ENCODE measurements around the gene ZNF366. TPM values are rescaled to one million over a fixed set of nuclear protein-coding genes. Genes with fewer than 3 reads are reported as not detected.

ZNF366 gene
- total and polyA plus RNA-seq, 2 of the 13 experiments (the other 11 are each of a cell fraction or from before 2014, with no cell fraction given) = not detected

DNA sequence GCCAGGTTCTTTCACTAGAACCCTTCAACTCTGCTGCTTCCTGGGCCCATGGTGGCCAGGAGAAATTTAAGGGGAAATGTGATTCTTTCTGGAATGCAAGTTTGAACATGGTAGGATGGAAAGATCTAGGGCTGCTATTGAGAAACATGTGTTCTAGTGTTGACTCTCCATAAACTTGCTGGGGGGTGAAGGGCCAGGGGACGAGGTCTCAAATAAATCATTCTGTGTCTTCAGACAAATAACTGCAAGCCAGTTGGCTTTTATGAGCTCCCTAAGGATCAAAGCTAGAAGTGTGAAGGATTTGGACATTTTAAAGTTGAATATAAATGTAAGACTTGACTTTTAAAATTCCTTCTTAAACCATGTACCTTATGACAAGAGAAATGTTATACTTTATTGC lies 78.5 kb downstream of the ZNF366 start (continued):
- TF ChIP-seq RFX1 (IDR thresholded peaks at IDR 0.05) (no peak), ARID5B (CRISPR knock-in tag; IDR thresholded peaks at IDR 0.05) (no peak), HMG20A (CRISPR knock-in tag; IDR thresholded peaks at IDR 0.05; ENCODE audit: borderline replicate concordance) (no peak), ZNF468 (CRISPR knock-in tag; IDR thresholded peaks at IDR 0.05) (no peak), ZNF280B (CRISPR knock-in tag; IDR thresholded peaks at IDR 0.05; ENCODE audit: borderline replicate concordance) (no peak), KDM1A (CRISPR knock-in tag; IDR thresholded peaks at IDR 0.05) (no peak), CHD2 (IDR thresholded peaks at IDR 0.05; ENCODE audit: low read depth, low read length) (no peak), ZFP62 (CRISPR knock-in tag; IDR thresholded peaks at IDR 0.05) (no peak), MYC (CRISPR knock-in tag; IDR thresholded peaks at IDR 0.05; ENCODE audit: borderline replicate concordance) (no peak), ZNF577 (CRISPR knock-in tag; IDR thresholded peaks at IDR 0.05; ENCODE audit: borderline replicate concordance, low read depth) (no peak)
- TF ChIP-seq, protein P1, sequence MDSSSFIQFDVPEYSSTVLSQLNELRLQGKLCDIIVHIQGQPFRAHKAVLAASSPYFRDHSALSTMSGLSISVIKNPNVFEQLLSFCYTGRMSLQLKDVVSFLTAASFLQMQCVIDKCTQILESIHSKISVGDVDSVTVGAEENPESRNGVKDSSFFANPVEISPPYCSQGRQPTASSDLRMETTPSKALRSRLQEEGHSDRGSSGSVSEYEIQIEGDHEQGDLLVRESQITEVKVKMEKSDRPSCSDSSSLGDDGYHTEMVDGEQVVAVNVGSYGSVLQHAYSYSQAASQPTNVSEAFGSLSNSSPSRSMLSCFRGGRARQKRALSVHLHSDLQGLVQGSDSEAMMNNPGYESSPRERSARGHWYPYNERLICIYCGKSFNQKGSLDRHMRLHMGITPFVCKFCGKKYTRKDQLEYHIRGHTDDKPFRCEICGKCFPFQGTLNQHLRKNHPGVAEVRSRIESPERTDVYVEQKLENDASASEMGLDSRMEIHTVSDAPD (CRISPR knock-in tag; IDR thresholded peaks at IDR 0.05) = no peak

Data from HepG2 (cell line).